ENCODE results near the gene KDM4B.

KDM4B gene

GRCh38 chr19:5102520-5102919 is 133.6 kb downstream of the KDM4B start:
- in situ Hi-C loops (cut with HindIII; ENCODE audit: low sequenced_read_pairs), result no loop called here

GRCh38 chr19:5103061-5103701 is 134.3 kb downstream of the KDM4B start:
- in situ Hi-C loops (cut with HindIII; ENCODE audit: low sequenced_read_pairs), result no loop called here

DNA sequence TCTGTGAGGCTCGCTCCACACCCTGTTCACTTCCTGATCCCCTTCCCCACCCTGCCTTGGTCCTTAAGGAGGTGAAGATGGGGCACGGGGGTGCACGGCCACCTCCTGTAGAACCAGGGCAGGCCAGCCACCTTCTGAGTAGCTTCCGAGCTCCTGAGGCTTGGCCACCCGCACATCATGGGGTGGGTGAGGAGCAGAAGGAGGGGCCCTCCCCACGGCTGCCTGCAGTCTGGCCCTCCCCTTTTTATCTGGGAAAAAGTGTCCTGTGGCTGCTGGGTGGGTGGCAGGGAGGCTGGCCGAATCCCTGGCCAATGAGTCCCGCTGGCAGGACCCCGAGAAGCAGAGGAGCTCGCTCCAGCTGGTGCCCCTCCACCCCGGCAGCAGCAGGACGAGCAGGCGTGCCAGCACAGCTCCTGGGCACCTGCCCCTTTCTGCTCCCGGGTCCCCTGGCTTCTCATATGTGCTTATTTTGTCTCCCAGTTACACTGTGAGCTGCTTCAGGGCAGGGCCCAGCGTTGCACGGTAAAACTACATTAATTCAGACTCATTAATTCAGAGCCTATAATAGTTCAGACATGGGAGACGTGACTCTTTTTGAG is 135.0 kb downstream of the KDM4B start:
- in situ Hi-C loops (cut with HindIII; ENCODE audit: low sequenced_read_pairs), result no loop called here

DNA sequence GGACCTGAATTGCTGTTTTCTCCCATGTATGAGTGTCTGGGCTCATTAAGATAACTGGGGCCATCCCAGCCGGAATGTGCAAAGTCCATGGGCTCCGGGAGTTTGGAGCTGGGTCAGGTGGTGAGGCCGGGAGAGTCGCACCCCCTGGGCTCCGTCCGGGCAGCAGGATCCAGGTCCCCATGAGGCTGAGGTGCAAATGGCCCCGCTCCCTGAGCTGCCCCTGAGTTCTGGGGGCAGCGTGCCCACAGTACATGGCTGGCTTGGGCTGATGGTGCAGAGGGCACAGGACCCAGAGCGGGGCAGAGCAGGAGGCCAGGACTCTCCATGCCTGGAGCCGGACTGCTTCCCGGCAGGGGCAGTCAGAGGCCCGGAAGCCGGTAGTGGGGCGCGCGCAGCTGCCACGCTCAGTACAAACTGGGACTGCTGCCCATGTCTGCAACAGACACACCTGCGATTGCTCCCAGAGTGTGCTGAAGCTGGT is 136.0 kb downstream of the KDM4B start:
- in situ Hi-C loops (cut with HindIII; ENCODE audit: low sequenced_read_pairs), result no loop called here

- in situ Hi-C loops (cut with HindIII; ENCODE audit: low sequenced_read_pairs), result no loop called here
Observed at GRCh38 chr19:5106191-5106726, 137.3 kb downstream of the KDM4B start.

DNA sequence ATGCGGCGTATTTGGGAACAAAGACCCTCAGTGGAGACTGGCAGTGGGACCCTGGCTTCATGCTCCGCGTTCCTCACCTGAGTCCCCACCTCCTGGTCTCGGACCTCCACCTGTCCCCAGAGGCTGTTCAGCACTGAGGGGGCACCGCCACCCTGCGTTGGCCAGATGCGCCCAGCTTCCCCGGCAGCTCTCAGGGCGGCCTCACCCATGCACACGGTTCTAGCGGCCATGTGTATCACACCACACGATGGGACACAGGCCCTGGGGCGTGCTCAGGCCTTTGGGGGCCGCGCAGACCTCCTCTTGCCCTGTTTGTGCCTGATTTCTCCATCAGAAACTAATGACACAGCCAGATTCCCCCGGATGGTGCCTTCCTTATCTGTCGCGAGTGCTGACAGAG is 138.1 kb downstream of the KDM4B start:
- in situ Hi-C loops (cut with HindIII; ENCODE audit: low sequenced_read_pairs), result no loop called here

DNA sequence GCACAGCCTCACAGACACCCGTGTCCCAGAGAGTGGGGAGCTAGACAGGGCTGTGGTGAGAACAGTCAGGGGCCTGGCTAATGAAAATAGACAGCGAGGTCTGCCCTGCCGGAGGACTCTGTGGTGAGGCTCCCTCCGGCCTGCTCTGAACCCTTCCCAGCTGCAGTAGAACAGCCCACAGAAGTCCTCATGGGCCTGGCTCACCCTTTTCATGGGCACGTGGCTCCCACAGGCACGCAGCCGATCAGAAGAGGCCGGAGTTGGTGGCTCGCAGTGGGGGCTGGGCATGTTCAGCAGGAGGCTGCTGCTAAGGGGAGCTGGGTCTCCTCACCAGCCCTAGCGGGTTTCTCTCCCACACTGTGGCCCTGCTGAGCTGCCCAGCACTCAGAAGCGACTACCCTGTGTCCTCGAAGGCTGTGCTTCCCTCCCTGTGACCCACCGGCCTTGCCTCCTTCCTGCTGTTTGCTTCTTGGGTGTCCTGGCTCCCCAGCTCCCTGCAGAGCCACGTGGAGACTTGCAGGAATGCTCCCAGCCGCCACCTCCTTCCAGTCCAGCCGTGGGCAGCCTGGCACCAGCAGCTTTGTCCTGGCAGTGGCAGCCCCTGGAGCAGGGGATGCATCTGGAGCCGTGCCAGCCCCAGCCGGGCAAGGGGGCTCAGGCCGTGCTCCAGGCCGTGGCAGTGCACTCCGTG is 138.7 kb downstream of the KDM4B start:
- in situ Hi-C loops (cut with HindIII; ENCODE audit: low sequenced_read_pairs), result no loop called here

DNA sequence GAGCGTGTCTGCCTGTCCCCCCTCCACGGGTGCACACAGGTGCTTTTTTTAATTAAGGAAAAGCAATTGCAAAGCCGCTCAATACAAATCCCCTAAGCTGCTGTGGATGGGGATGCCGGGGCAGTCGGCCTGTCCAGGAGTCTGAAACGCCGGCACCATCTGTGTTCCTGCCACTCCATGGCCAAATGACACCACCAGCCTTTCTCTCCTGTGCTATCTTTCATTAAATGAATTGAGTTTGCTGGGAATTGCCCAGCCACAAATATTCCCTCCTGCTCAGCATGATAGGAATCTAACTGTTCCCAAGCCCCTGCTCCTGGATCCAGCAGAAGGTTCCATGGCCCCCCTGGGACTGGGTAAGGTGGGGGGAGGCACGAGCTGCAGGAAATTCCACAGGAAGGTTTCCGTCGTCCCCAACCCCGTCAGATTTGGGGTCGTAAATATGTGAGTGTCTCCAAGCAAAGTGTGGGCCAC is 139.2 kb downstream of the KDM4B start:
- in situ Hi-C loops (cut with HindIII; ENCODE audit: low sequenced_read_pairs), result no loop called here

DNA sequence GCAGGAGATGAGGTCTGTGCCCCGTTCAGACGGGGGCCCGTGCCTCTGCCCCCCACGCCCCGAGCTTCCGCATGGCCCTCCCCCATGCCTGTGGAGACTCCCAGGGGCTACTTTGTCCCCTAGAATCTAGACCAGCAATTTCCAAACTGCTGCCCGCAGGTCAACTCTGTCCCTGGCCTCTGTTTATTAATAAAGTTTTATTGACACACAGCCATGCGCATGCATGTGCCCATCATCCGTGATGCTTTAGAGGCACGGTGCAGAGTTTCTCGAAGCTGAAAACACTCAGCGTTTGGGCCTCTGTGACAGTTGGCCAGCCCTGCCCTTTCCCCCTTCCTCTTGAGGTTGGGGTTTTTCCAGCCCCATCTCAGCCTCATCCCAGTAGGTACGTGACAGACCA is 140.0 kb downstream of the KDM4B start:
- in situ Hi-C loops (cut with HindIII; ENCODE audit: low sequenced_read_pairs), result no loop called here

DNA sequence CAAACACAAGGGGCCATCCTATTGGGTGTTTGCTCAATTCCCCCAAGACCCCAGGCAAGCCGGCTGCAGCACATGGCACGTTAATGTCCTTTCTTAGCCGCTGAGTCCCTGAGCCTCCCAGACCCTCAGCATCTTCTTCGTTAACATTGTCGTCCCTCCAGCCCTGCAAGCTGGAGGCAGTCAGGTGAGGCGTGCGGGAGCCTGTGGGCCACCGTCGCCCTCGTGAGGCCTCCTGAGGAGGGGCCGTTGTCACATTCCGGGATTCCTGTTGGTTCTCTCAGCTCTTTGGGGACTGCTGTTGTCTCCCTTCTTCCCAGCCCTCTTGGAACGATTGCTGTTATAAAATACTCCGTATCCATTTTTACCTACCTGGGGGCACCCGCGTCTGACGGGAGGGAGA is 140.6 kb downstream of the KDM4B start:
- in situ Hi-C loops (cut with HindIII; ENCODE audit: low sequenced_read_pairs), result no loop called here

DNA sequence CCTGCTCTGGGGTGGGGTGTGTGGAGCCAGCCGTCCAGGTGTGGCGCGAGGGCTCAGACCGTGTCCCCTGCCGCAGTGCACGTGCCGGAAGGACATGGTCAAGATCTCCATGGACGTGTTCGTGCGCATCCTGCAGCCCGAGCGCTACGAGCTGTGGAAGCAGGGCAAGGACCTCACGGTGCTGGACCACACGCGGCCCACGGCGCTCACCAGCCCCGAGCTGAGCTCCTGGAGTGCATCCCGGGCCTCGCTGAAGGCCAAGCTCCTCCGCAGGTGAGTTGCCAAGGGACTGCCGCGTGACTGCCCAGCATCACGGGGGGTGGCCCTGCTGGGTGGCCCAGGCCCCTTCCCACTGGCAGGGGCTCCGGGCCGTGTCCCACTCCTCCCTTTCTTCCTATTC is 141.6 kb downstream of the KDM4B start:
- in situ Hi-C loops (cut with HindIII; ENCODE audit: low sequenced_read_pairs), result no loop called here

GRCh38 chr19:5111051-5111450 is 142.1 kb downstream of the KDM4B start:
- in situ Hi-C loops (cut with HindIII; ENCODE audit: low sequenced_read_pairs), result no loop called here

- in situ Hi-C loops (cut with HindIII; ENCODE audit: low sequenced_read_pairs), result no loop called here
Observed at GRCh38 chr19:5112175-5112574, 143.3 kb downstream of the KDM4B start.

DNA sequence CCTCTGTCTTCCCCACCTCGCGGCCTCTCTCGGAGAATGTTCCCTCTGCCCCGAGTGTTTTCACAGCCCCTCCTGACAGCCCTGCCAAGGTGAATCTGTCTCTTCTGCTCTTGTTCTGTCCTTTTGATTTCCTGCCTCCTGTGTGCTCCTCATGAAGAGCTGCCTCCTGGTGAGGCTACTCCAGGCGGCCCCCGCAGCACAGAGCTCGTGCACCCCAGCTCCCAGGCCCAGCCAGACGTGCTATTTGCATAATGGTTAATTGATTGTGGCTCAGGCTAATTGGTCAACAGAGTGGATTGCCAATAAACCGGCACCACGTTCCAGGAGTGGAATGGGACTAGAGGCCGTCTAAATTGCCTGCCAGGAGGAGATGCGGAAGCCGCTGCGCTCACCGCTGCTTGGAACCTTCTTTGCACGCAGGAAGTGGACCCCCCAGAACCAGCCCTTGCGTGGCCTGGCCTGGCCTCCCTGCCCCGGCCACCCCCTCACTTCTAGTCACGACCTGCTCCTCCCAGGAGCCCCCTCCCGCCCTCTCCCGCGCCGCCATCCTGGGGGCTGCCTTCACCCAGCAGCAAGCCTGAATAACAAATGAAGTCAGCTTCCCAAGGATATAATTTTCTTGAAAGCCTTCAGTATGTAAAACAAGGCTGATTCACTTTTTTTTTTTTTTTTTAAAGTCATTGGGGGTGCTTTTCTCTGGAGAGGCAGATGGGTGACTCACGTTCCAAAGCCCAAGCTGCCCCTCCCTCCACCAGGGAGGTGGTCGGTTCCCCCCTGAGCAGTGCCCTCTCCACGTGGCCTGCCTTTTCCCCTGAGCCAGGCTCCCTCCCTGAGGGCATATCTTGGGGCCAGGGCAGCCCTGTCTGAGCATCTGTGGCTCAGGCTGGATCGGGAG is 144.0 kb downstream of the KDM4B start:
- in situ Hi-C loops (cut with HindIII; ENCODE audit: low sequenced_read_pairs), result no loop called here

DNA sequence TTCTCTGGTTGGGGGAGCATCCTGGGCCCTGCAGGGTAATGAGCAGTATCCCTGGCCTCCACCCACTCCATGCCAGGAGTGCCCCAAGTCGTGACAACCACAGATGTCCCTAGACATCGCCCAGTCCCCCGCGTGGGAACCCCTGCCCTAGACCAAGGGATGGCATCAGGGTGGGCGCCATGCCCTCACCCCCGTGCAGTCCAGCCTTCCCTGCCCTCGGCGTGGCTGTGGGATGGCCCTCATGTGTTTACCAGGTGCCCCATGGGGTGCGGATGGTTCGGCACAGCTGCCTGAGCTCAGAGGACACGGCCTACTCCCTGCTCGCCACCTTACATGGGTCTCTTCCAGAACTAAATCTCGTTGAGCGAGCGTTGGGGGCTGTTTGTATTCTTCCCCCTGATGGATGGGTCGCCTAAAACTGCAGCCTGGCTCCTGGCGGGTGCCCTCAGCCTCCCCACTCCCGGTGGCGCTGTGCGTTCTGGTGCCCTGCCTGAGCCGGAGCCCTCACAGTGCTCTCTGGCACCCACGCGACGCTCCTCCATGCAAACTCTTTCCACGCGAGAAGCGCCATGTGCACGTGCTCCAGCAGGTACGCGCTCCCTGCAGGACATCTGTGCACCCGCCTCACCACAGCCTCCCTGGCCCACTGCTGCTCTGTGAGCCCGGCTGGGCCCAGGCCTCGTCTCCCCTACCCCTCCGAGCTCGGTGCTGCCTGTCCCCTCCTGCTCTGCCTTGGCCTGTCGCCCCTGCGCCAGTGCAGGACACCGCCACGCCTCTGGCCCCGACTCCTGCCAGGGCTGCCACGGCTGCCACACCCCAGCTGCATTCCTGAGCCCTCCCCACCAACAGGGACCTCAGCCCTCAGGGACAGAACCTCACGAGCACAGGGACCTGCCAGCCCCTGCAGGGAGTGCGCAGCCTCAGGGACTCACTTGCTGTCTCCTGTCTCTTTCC is 145.0 kb downstream of the KDM4B start:
- in situ Hi-C loops (cut with HindIII; ENCODE audit: low sequenced_read_pairs), result no loop called here

DNA sequence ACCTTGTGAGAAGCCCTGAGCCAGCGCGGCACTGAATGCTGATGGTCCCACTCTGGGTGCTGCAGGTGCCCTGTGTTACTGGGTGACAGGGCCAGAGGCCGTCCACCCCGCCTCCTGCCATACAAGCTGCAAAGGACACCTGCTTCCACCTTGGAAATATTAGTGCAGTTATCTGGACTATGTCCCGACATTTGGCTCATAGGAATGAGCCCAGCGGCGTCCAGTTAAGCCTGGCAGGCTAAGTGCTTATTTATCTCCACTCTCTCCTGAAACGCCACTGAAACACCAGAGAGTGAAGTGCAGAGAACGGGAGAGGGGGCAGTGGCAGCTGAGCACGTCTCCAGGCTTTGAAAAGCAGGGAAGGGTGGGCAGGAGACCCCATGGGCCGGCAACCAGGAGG is 145.8 kb downstream of the KDM4B start:
- in situ Hi-C loops (cut with HindIII; ENCODE audit: low sequenced_read_pairs), result no loop called here

DNA sequence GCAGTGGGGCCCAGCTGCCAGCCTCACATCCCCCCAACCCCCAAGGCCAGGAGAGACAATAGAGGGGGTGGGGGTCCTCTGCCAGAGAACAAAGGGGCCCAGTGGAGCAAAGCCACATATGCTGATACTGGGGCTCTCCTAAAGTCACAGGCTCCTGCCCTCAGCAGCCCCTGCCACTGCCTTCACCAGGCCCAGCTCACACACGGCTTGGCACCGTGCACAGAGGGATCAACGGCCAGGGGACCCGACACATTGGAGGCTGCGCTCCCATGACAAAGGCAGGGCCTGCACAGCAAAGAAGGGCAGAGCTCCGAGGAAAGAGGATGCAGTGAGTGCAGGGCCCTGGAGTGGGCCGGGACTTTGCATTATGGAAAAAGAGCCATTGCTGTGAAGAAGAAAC is 146.4 kb downstream of the KDM4B start:
- in situ Hi-C loops (cut with HindIII; ENCODE audit: low sequenced_read_pairs), result no loop called here

GRCh38 chr19:5115771-5116202 is 146.9 kb downstream of the KDM4B start:
- in situ Hi-C loops (cut with HindIII; ENCODE audit: low sequenced_read_pairs), result no loop called here

DNA sequence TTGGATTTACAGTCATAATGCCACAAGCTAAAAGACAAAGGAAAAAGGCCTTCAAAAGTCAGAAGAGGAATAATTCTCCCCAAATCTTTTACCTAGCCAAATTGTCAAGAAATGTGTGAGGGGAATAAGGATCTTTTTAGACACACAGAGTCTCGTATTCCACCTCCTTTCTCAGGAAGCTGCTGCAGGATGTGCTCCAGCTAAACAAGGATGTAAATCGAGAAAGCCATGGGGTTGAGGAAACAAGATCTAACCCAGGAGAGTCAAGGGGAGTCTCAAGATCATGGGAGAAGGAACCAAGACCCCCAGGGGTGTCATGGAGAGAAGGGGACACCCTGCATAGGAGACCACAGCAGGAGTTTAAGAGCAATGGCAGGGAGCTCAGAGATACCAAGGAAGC is 147.4 kb downstream of the KDM4B start:
- in situ Hi-C loops (cut with HindIII; ENCODE audit: low sequenced_read_pairs), result no loop called here

DNA sequence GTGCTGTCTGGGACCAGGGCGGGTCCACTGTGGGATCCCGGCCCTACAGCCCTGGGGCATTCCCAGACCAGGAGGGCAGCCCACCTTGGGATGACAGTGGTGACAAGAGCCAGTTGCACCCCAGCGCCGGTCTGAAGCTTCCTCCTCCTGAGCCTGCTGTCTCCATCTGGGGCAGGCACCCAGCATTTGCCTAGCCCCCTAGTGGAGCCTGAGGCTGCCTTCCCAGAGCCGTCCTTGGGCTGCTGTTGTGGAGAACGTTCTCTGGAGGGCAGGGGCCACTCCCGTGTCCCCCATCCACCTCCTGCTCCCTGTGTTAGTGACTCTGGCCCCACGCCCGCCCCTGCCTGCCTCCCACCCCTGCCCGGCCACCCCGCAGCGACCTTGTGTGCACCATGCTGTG is 148.5 kb downstream of the KDM4B start:
- in situ Hi-C loops (cut with HindIII; ENCODE audit: low sequenced_read_pairs), result no loop called here
